ENCODE measurements around the gene RSPH10B2.
"Not testable (repeated sequence)": the region's sequence is repeated elsewhere in the genome, so short reads cannot be mapped to it uniquely, and the experiment has no call there.

RSPH10B2 gene

DNA sequence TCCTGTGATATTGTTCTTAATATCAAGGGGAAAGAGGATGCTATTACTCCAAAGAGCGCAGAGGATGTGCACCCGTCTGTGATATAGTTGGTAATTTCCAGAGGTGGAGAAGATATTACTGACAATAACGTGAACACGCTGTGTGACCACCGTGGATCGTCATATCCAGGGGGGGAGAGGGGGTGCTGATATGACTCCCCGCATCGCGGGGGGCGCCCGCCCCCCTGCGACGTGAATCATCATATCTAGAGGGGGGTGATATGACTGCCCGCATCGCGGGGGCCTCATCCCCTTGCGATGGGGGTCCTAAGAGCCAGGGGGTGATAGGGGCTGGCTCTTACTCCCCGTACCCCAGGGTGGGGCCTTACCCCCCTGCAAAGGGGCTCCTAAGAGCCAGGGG, 93.8 kb downstream of the RSPH10B2 start:
- H3K9me3 ChIP-seq (ENCODE audit: insufficient read depth, low read length); H3F3A ChIP-seq (ENCODE audit: insufficient read depth); H3K27ac ChIP-seq (ENCODE audit: low read depth, low read length); H3K9me2 ChIP-seq (replicated peaks; ENCODE audit: insufficient read depth, low read length); H3K36me3 ChIP-seq (ENCODE audit: low read length); H2AFZ ChIP-seq (ENCODE audit: low read depth, low read length, severe bottlenecking); H3K4me3 ChIP-seq (ENCODE audit: insufficient read depth, low read length, poor library complexity, severe bottlenecking); H3K4me2 ChIP-seq (ENCODE audit: low read depth, low read length, poor library complexity, severe bottlenecking); H3K27me3 ChIP-seq (ENCODE audit: low read length); H3K79me2 ChIP-seq (ENCODE audit: insufficient read depth, low read length); H4K20me1 ChIP-seq (ENCODE audit: low read depth, low read length); H3K9ac ChIP-seq (ENCODE audit: low read length): not testable (repeated sequence)
